Measurements from ENCODE around the gene CEP250.
"Not testable (repeated sequence)": the region's sequence is repeated elsewhere in the genome, so short reads cannot be mapped to it uniquely, and the experiment has no call there.

CEP250 gene

DNA sequence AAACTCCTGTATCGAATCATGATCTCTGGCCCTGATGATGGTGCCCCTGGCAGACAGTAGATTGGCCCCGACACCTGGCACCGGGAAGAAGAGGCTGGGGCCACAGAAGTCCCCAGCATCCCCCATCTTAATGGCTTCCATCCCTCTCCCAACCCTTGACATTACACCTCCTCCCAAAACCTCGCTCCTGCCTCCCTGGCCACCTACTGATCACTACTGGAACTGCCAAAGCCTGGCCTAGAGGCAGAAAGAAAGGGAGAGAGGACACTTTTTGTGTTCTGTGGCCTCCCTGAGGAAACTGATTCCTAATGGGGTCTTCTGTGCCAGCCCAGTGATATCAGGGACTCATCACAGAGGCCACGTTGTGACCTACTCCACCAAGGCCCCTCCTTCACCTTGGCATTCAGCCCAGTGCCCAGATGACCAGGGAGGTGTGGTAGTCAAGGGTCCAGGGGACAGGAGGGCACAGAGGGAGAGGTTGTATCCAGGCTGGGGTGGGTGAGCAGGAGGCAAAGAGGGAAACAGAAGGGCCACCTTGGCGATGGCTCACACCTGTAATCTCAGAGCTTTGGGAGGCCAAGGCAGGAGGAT is 68.0 kb downstream of the CEP250 start:
- peak; percentile 10 for DNase-seq (ENCODE audit: low spot score)

- no peak for DNase-seq (ENCODE audit: low spot score)
These were observed 70.2 kb downstream of the CEP250 start for GRCh38 chr20:35525639-35526038.

- no peak for DNase-seq (ENCODE audit: low spot score)
These were observed 71.8 kb downstream of the CEP250 start for GRCh38 chr20:35527122-35527769.

GRCh38 chr20:35529552-35529951 is 74.2 kb downstream of the CEP250 start, which contains the start of gene C20orf173:
Gene C20orf173, minus strand, starts transcription at chr20:35529652. Its CDS starts 279 bp downstream, at chr20:35529373.
- DNase-seq (ENCODE audit: low spot score): no peak

- no peak for DNase-seq (ENCODE audit: low spot score)
These were observed 84.4 kb downstream of the CEP250 start for GRCh38 chr20:35539756-35540212.

DNA sequence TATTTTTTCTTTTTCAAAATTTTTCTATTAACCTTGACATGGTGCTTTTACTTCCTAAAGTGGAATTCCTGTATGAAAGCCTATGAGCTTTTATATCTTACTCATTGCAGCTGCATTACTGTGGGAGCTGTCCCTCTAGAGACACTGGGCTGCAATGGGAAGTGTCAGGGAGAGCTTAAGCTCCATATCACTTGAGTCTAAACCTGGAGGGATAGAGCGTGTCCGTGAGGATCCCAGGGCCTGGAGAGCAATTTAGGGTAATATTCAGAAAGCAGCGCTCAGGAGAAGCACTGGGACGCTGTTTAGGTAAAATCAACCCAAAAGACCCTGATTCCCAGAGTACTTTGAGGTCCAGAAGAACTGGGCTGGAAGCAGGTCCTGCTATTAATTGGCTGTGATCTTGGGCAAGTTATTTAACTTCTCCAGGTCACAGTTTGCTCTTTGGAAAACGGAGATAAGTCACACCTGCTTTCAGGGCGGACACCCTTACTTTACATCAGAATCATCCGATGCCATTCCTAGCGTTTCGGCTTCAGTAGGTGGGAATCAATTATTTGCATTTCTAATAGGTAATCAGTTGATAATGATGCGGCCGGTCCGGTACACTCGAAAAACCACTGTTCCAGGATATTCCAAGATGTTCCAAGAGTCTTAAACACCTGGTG is 85.9 kb downstream of the CEP250 start:
- no peak for DNase-seq (ENCODE audit: low spot score)

GRCh38 chr20:35541783-35542662 is 86.6 kb downstream of the CEP250 start, which contains the start of gene ERGIC3:
Gene ERGIC3, plus strand, starts transcription at chr20:35542078. Its CDS starts 20 bp downstream, at chr20:35542098.
- peak; percentile 97 for DNase-seq (ENCODE audit: low spot score)

DNA sequence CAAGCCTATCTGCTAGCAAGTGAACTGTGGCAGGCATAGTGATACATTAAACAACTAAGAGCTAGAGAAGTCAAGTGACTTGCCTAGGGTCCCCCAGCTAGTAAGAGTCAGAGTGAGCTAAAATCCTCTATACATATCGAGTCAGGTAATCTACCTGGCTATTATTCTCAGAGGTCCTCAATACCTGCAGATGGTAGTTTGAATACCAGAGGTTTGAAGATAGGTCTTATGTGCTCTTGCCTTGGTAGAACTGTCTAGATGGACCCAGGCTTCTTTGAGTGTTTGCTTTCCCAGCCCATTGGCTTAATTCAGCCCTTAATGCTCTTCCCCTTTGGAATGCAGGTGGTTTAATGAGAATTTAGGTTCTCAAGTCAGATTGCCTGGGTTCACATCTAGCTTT is 87.6 kb downstream of the CEP250 start:
- no peak for DNase-seq (ENCODE audit: low spot score)

- no peak for DNase-seq (ENCODE audit: low spot score)
These were observed 89.0 kb downstream of the CEP250 start for GRCh38 chr20:35544436-35544835.

DNA sequence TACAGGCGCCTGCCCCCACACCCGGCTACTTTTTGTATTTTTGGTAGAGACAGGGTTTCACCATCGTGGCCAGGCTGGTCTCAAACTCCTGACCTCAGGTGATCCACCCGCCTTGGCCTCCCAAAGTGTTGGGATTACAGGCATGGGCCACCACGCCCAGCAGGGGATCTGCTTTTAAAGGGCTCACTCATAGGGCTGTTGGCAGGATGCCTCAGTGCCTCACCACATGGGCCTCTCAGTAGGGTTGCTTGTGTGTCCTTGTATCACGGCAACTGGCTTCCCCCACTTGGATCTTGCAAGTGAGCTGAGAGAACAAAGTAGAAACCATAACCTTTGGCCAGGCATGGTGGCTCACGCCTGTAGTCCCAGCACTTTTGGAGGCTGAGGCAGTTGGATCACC is 89.5 kb downstream of the CEP250 start:
- DNase-seq (ENCODE audit: low spot score): not testable (repeated sequence)

GRCh38 chr20:35546127-35546526 is 90.7 kb downstream of the CEP250 start:
- DNase-seq (ENCODE audit: low spot score): no peak

DNA sequence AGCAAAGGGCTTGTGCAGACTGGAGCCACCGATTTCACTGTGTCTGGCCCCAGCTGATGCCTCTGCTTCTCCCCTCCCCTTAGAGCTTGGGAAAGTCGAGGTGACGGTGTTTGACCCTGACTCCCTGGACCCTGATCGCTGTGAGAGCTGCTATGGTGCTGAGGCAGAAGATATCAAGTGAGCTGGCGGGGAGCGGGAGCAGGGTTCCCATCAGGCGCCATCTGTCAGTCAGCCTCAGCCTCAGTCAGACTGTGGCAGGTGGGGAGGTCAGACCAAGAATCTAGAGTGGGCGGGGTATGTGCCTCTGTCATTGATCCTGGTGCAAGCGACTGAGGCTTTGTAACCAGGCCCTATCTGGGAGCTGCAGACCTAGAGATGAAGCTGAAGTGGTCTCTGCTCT is 91.9 kb downstream of the CEP250 start:
- no peak for DNase-seq (ENCODE audit: low spot score)

GRCh38 chr20:35551503-35551902 is 96.1 kb downstream of the CEP250 start:
- DNase-seq (ENCODE audit: low spot score): no peak

GRCh38 chr20:35552914-35553313 is 97.5 kb downstream of the CEP250 start:
- no peak for DNase-seq (ENCODE audit: low spot score)

GRCh38 chr20:35555461-35555860 is 100.1 kb downstream of the CEP250 start:
- not testable (repeated sequence) for DNase-seq (ENCODE audit: low spot score)

DNA sequence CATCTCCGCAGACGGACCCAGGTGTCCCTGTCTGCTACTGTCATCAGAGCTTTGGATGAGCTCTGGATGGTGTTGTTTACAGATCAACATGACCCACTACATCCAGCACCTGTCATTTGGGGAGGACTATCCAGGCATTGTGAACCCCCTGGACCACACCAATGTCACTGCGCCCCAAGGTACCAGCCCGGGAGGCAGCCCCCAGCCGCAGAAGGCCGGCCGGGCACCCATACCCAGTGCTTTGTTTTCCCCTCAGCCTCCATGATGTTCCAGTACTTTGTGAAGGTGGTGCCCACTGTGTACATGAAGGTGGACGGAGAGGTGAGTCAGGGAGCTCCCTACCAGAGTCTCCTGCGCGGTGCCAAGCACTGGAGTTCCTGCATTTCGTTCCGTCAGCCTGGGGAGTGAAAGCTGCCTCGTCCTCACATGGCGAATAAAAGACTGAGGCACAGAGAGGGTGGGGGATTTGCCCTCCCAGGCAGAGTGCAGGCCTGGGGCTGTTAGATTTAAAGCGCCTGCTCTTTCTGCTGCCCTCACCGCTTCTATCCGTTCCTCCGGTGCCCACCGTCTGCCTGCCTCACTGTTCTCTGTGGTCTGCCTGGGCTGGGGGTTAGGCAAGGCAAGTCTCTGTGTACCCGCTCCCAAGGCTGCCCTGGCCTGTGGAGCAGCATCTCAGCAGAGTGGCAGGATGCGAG is 100.7 kb downstream of the CEP250 start:
- no peak for DNase-seq (ENCODE audit: low spot score)

GRCh38 chr20:35556871-35557270 is 101.5 kb downstream of the CEP250 start:
- DNase-seq (ENCODE audit: low spot score): no peak

GRCh38 chr20:35558451-35558850 is 103.1 kb downstream of the CEP250 start:
- DNase-seq (ENCODE audit: low spot score): no peak

- no peak for DNase-seq (ENCODE audit: low spot score)
These were observed 103.8 kb downstream of the CEP250 start for GRCh38 chr20:35559042-35559693.

- DNase-seq (ENCODE audit: low spot score): no peak
These were observed 104.7 kb downstream of the CEP250 start for GRCh38 chr20:35560105-35560511.

DNA sequence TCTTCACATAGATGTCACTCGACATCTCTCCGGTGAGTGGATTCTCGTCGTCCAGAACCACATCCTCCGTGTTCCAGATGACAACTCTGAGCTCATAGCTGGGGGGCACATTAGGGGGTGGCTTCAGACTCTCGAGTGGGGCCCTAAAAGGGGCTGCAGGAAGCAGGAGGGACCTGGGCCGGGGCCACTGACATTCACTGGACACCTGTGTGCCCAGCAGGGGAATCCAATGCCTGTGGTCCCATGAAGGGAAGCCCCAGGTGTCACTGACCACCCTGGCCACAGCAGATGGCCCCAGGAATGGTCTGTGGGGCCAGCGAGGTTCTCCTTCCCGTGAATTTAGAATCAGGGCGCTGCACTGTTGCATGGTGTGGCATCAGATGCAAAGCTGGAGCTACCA is 105.1 kb downstream of the CEP250 start:
- no peak for DNase-seq (ENCODE audit: low spot score)
